HepG2 (cell line): Measurements from ENCODE around the gene SOS2. TPM values are rescaled to one million over a fixed set of nuclear protein-coding genes. Genes with fewer than 3 reads are reported as not detected.
A peak's percentile ranks its signal among the peaks of the same experiment; 100 is the strongest.

Experiments used
- CC2D1A ChIP-seq: sonication (generic); formaldehyde crosslinking; IDR thresholded peaks from 2 replicates; pipeline ENCODE4 v1.8.1; 2023; ENCODE audit warnings: mild to moderate bottlenecking, missing genetic modification reagents
- CHCHD3 ChIP-seq: sonication (generic); formaldehyde crosslinking; IDR thresholded peaks from 2 replicates; pipeline ENCODE4 v1.8.0; 2022; ENCODE audit warnings: mild to moderate bottlenecking, missing genetic modification reagents, moderate library complexity
- GABPB1 ChIP-seq: IDR thresholded peaks from 2 replicates; pipeline ENCODE4 v1.6.1; 2016; ENCODE audit warnings: mild to moderate bottlenecking, missing genetic modification reagents, moderate library complexity, missing compliant biosample characterization
- HMGXB4 ChIP-seq, 2 experiments: sonication (generic) in 1 of 2; formaldehyde crosslinking in 1 of 2; IDR thresholded peaks; 2 replicates each; pipeline versions ENCODE4 v1.4.0 to v1.6.1; 2018 to 2020; ENCODE audit warnings: missing genetic modification reagents in 2 of 2, borderline replicate concordance in 1 of 2, low read depth in 1 of 2, mild to moderate bottlenecking in 1 of 2, missing biosample characterization in 1 of 2
- MED1 ChIP-seq: sonication (generic); formaldehyde crosslinking; IDR thresholded peaks from 2 replicates; pipeline ENCODE4 v1.4.0; 2020; ENCODE audit warnings: missing genetic modification reagents
- MEIS1 ChIP-seq: sonication (generic); formaldehyde crosslinking; IDR thresholded peaks from 2 replicates; pipeline ENCODE4 v1.9.0; 2021; ENCODE audit warnings: mild to moderate bottlenecking, missing genetic modification reagents, moderate library complexity, borderline replicate concordance
- MEIS2 ChIP-seq: sonication (generic); formaldehyde crosslinking; IDR thresholded peaks from 2 replicates; pipeline ENCODE4 v1.9.0; 2021; ENCODE audit warnings: mild to moderate bottlenecking, missing genetic modification reagents
- MYNN ChIP-seq: sonication (generic); formaldehyde crosslinking; IDR thresholded peaks from 2 replicates; pipeline ENCODE4 v1.4.0; 2020; ENCODE audit warnings: mild to moderate bottlenecking, low read depth, missing genetic modification reagents
- NFKBIZ ChIP-seq: IDR thresholded peaks from 2 replicates; pipeline ENCODE4 v1.6.1; 2018; ENCODE audit warnings: missing genetic modification reagents, missing compliant biosample characterization
- NONO ChIP-seq, 2 experiments: fragments of 450-650 bp in 1 of 2; sonication (generic) in 1 of 2; formaldehyde crosslinking in 1 of 2; IDR thresholded peaks in 1 of 2; conservative IDR thresholded peaks in 1 of 2; 2 replicates each; pipeline versions ENCODE4 v1.6.1 to v1.8.0; 2017 to 2022; ENCODE audit warnings: mild to moderate bottlenecking in 1 of 2, missing genetic modification reagents in 1 of 2, moderate library complexity in 1 of 2
- RFX3 ChIP-seq: IDR thresholded peaks from 2 replicates; pipeline ENCODE4 v1.6.1; 2016; ENCODE audit warnings: missing biosample characterization, missing genetic modification reagents
- SUZ12 ChIP-seq: fragments of 150-350 bp; IDR thresholded peaks from 2 replicates; pipeline ENCODE4 v1.6.1; 2014; ENCODE audit warnings: low read depth, low read length
- THAP11 ChIP-seq: IDR thresholded peaks from 2 replicates; pipeline ENCODE4 v1.6.1; 2016; ENCODE audit warnings: missing biosample characterization, missing genetic modification reagents
- TSC22D2 ChIP-seq: sonication (generic); formaldehyde crosslinking; IDR thresholded peaks from 2 replicates; pipeline ENCODE4 v1.5.1; 2020; ENCODE audit warnings: missing genetic modification reagents, mild to moderate bottlenecking, borderline replicate concordance
- YEATS2 ChIP-seq: sonication (generic); formaldehyde crosslinking; IDR thresholded peaks from 2 replicates; pipeline ENCODE4 v1.4.0; 2020; ENCODE audit warnings: missing genetic modification reagents, borderline replicate concordance
- ZFP82 ChIP-seq: sonication (generic); formaldehyde crosslinking; IDR thresholded peaks from 2 replicates; pipeline ENCODE4 v1.5.1; 2020; ENCODE audit warnings: mild to moderate bottlenecking, missing genetic modification reagents, borderline replicate concordance
- ZNF281 ChIP-seq: sonication (generic); formaldehyde crosslinking; IDR thresholded peaks from 2 replicates; pipeline ENCODE4 v1.4.0; 2020; ENCODE audit warnings: missing genetic modification reagents, borderline replicate concordance
- ZNF564 ChIP-seq: sonication (generic); formaldehyde crosslinking; IDR thresholded peaks from 2 replicates; pipeline ENCODE4 v1.8.1; 2023; ENCODE audit warnings: mild to moderate bottlenecking, missing genetic modification reagents
- ZNF574 ChIP-seq: sonication (generic); formaldehyde crosslinking; IDR thresholded peaks from 2 replicates; pipeline ENCODE4 v1.4.0; 2020; ENCODE audit warnings: missing genetic modification reagents
- ZNF644 ChIP-seq: IDR thresholded peaks from 2 replicates; pipeline ENCODE4 v1.6.1; 2016; ENCODE audit warnings: low read depth
- ZNF772 ChIP-seq: sonication (generic); formaldehyde crosslinking; IDR thresholded peaks from 2 replicates; pipeline ENCODE4 v1.5.0; 2020; ENCODE audit warnings: mild to moderate bottlenecking, missing genetic modification reagents
- ZNF816 ChIP-seq: sonication (generic); formaldehyde crosslinking; IDR thresholded peaks from 2 replicates; pipeline ENCODE4 v1.8.0; 2022; ENCODE audit warnings: missing genetic modification reagents, mild to moderate bottlenecking, borderline replicate concordance
- polyA plus RNA-seq, 8 experiments: library from polyadenylated mRNA; depleted of rRNA in 3 of 8; stranded (reverse) in 7 of 8; unstranded in 1 of 8; fragments of >200 nt; fragmentation: Illumina TruSeq in 4 of 8; extraction: Trizol in 4 of 8; gene quantifications; 2 replicates each; pipeline versions ENCODE4 v1.2.1 to v1.2.3, GENCODE V29; 2011 to 2016; ENCODE audit warnings: low read depth in 4 of 8, missing spikeins in 1 of 8, mixed read lengths in 1 of 8; ENCODE audit not compliant: insufficient read depth in 1 of 8
- total RNA-seq, 5 experiments: library from RNA; depleted of rRNA; stranded (reverse); fragments of >200 nt; fragmentation: Illumina TruSeq; extraction: Trizol; gene quantifications; 2 replicates each; pipeline ENCODE4 v1.2.3, GENCODE V29; 2016; ENCODE audit warnings: low read depth in 1 of 5

Gene SOS2
- total and polyA plus RNA-seq, 2 of the 13 experiments (the other 11 are each of a cell fraction or from before 2014, with no cell fraction given) = 9.3 to 12.1 TPM

GRCh38 chr14:50231475-50232275, at the start of gene SOS2 (continued):
- no peak for TF ChIP-seq ZFP82 (CRISPR knock-in tag)
- TF ChIP-seq ZNF564 = no peak
- no peak for TF ChIP-seq RFX3 (CRISPR knock-in tag)
- peak; percentile 70 for TF ChIP-seq GABPB1 (CRISPR knock-in tag)
- TF ChIP-seq MEIS2 = 0 out of 2 replicates have a peak, but pooled peaks have one; percentile 40
- no peak; the same call in none of the 2 replicates for TF ChIP-seq MEIS1 (CRISPR knock-in tag)
- no peak for TF ChIP-seq CHCHD3 (CRISPR knock-in tag)
- TF ChIP-seq MED1 (CRISPR knock-in tag) = peak; percentile 50; the same call in 1 of the 2 replicates
- TF ChIP-seq ZNF772 (CRISPR knock-in tag) = peak; percentile 87; the same call in 1 of the 2 replicates
- no peak; the same call in 1 of the 2 replicates for TF ChIP-seq ZNF574 (CRISPR knock-in tag)
- TF ChIP-seq ZNF816 (CRISPR knock-in tag) = no peak; the same call in 1 of the 2 replicates
- TF ChIP-seq NFKBIZ (CRISPR knock-in tag) = no peak
- TF ChIP-seq HMGXB4 (CRISPR knock-in tag; IDR thresholded peaks at IDR 0.05; ENCODE audit: borderline replicate concordance in 1 of 2, low read depth in 1 of 2) = peak; percentile 38 to 88; a peak in 2 of 4 replicates
- TF ChIP-seq CC2D1A (CRISPR knock-in tag) = no peak
- TF ChIP-seq THAP11 (CRISPR knock-in tag) = no peak; the same call in 1 of the 2 replicates
- no peak for TF ChIP-seq ZNF281 (CRISPR knock-in tag)
- no peak for TF ChIP-seq NONO (IDR thresholded peaks at IDR 0.05)
- peak; percentile 61; the same call in 1 of the 2 replicates for TF ChIP-seq NONO (CRISPR knock-in tag; conservative IDR thresholded peaks at IDR 0.05)
- TF ChIP-seq SUZ12 = no peak
- no peak for TF ChIP-seq MYNN (CRISPR knock-in tag)
- TF ChIP-seq ZNF644 (CRISPR knock-in tag) = no peak
- TF ChIP-seq YEATS2 (CRISPR knock-in tag) = no peak; the same call in 1 of the 2 replicates
- no peak for TF ChIP-seq TSC22D2 (CRISPR knock-in tag)
